ENCODE results near the gene RBBP5. TPM values are rescaled to one million over a fixed set of nuclear protein-coding genes. Genes with fewer than 3 reads are reported as not detected.

Gene RBBP5
- total RNA-seq, 1 donor from 2014 or later: 23.4 TPM

DNA sequence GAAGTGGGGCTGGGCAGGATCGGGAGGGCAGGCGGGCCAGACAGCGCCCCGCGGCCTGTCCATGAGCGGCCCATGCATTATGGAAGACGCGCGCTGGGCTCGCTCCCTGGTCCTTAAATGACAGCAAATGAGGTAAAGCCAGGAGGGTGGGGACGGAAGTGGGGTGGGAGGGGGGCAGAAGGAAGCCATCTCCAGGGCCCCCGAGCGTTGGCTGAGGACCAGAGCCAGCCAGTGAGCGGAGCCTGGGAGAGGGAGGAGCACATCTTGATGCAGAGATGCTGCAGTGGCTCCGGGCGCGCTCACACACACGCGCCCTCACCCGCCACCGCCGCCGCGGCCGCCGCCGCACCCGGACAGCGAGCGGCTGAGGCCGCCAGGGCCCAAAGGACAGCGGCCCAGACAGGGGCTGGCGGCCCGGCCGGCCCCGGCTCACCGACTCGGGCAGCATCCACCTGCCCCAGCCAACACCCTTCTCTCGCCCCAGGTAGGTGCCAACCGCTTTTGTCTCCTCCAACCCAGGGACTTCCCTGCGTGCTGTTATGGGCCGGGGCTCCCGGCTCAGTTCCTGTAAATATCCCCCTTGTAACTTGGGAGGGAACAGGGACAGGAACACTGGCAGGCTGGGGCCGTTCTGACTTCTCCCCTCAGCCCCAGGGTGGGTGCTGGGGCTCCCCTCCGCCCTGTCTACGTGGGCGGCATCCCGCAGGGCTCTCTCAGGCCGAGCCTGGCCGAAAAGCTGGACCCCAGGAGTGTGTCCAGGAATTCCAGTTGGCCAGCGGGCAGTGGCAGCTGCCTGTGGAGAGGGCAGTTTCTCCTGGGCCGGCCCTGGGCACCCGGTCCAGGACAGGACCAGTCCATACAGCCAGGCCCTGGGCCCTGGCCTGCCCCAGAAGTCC, 78.6 kb downstream of the RBBP5 start, which contains the start of gene CNTN2:
CNTN2 (plus strand) TSS at position 302 of the 896 bp plus-strand sequence. CDS start 9,974 bp downstream, outside the sequence.
- no peaks in the 10 kb centered on the region for H3K36me3 ChIP-seq (ENCODE audit: control insufficient read depth, insufficient read depth, low read length)
- H3K27me3 ChIP-seq (ENCODE audit: control insufficient read depth, insufficient read depth, low read length): peaks cover 38% of the 10 kb centered on the region
- no peak for DNase-seq (ENCODE audit: low read depth)
- TF ChIP-seq, protein P1, sequence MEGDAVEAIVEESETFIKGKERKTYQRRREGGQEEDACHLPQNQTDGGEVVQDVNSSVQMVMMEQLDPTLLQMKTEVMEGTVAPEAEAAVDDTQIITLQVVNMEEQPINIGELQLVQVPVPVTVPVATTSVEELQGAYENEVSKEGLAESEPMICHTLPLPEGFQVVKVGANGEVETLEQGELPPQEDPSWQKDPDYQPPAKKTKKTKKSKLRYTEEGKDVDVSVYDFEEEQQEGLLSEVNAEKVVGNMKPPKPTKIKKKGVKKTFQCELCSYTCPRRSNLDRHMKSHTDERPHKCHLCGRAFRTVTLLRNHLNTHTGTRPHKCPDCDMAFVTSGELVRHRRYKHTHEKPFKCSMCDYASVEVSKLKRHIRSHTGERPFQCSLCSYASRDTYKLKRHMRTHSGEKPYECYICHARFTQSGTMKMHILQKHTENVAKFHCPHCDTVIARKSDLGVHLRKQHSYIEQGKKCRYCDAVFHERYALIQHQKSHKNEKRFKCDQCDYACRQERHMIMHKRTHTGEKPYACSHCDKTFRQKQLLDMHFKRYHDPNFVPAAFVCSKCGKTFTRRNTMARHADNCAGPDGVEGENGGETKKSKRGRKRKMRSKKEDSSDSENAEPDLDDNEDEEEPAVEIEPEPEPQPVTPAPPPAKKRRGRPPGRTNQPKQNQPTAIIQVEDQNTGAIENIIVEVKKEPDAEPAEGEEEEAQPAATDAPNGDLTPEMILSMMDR (IDR thresholded peaks at IDR 0.05; ENCODE audit: insufficient read depth, low read length, severe bottlenecking): no peak
- FAIRE-seq: no peak
- H3K4me3 ChIP-seq (ENCODE audit: low read depth, low read length): no peak within 1 kb of the TSS

DNA sequence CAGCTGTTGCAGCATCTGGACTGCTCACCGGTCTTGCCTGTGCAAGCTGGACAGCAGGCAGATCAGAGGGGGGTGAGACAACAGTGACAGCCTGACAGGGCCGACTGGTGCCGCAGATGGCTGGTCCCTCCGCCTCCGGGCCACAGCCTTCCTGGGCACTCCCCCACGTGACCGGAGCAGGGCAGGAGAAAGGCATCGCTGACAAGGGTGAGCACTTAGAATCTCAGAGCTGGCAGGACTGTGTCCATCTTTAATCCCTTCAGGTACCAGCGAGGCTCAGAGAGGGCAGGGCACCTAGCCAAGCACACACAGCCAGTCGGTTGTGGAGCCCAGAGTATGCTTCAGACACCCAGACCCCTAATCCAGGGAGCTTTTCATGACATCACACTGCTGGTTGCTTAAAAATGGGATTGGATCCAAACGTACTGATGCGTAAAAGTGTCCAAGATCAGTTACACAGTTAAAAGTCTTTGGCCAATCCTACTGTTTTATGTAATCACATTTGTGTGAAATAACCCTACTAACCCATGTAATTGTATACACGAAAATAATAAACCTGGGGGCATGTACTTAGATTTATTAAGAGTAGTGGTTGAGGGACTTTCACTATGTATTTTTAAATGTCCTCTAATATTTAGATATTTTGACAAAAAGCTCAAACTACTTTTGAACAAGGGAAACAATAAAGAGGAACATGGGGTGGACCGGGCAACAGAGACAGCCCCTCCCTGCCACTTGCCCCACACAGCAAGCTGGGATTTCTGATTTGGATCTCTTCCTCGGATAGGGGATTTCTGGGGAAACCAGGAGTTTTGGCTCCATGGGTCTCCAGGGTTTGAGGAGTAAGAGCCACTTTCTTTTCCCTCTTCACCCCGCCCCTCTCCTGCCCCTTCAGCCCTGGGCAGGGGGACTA, 79.5 kb downstream of the RBBP5 start:
- H3K4me3 ChIP-seq (ENCODE audit: low read depth, low read length): no peak overlapping the region
- no peak for DNase-seq (ENCODE audit: low read depth)
- TF ChIP-seq, protein P1 (IDR thresholded peaks at IDR 0.05; ENCODE audit: insufficient read depth, low read length, severe bottlenecking): no peak
- H3K27me3 ChIP-seq (ENCODE audit: control insufficient read depth, insufficient read depth, low read length): peaks cover 38% of the 10 kb centered on the region
- H3K36me3 ChIP-seq (ENCODE audit: control insufficient read depth, insufficient read depth, low read length): no peaks in the 10 kb centered on the region
- no peak for FAIRE-seq

DNA sequence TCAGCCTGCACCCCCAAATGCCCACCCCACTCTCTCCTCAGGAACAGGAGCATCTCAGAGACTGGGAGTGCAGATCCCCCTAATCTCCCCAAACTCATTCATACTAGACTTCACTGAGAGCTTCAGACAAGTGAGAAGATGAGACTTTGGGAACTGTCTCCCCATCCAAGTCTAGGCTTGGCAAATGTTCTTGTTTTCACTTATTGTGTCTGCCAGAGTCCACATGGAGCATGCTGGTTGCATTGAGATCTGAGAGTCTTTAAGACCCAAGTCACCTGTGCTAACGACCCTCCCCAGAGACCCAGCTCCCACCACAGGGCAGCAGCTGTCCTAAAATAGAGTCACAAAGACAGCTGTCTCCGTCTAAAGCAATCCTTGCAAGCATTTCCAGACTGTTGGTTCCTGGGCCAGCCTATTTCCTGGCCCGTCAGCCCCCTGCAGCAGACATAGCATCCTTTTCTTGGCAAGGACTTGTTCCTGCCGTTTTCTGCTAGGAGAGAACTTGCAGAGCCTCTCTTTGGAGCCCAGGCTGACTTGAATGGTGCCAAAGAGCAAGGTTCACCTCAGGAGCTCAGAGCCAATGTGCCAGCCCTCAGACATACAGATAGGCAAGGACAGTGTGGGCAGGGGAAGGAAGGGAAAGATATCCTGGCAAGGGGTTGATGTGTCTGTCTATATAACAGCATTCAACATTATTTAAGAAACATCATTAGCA, 80.6 kb downstream of the RBBP5 start:
- no peak overlapping the region for H3K4me3 ChIP-seq (ENCODE audit: low read depth, low read length)
- FAIRE-seq: no peak
- DNase-seq (ENCODE audit: low read depth): no peak
- no peaks in the 10 kb centered on the region for H3K36me3 ChIP-seq (ENCODE audit: control insufficient read depth, insufficient read depth, low read length)
- TF ChIP-seq, protein P1 (IDR thresholded peaks at IDR 0.05; ENCODE audit: insufficient read depth, low read length, severe bottlenecking): no peak
- peaks cover 33% of the 10 kb centered on the region for H3K27me3 ChIP-seq (ENCODE audit: control insufficient read depth, insufficient read depth, low read length)

DNA sequence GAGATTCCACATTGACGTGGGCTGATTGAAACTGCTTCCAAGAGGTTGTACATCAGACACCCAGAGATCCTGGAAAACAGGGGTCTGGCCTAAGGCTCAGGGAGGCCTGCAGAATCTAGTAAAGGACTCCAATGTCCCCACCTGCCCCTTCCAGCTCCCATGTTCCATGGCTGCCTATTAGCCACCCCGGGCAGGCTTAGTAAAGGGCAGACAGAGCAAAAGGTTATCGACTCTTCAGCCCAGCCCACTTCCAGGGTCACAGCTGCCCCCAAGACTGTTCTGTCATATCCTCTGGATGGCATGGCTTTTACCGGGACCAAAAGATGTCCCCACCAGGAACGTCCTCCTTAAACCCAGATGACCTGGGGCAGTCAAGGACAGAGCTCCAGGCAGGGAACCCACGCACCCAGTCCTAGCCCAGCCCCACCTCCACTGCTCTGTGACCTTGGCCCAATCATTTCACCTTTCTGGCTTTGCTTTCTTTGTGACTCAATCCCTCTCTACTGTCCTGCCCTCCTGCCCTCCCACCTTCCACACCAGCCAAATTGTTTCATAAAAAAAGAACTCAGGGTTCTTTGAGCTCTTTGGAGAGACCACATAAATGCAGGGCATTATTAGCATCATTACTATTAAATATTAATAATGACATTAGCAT, 83.5 kb downstream of the RBBP5 start:
- TF ChIP-seq, protein P1 (IDR thresholded peaks at IDR 0.05; ENCODE audit: insufficient read depth, low read length, severe bottlenecking): no peak
- Histone ChIP-seq H3K27me3 (ENCODE audit: control insufficient read depth, insufficient read depth, low read length) (peaks cover 13% of the 10 kb centered on the region), H3K36me3 (ENCODE audit: control insufficient read depth, insufficient read depth, low read length) (no peaks in the 10 kb centered on the region), H3K4me3 (ENCODE audit: low read depth, low read length) (no peak overlapping the region)
- no peak for DNase-seq (ENCODE audit: low read depth)
- no peak for FAIRE-seq

DNA sequence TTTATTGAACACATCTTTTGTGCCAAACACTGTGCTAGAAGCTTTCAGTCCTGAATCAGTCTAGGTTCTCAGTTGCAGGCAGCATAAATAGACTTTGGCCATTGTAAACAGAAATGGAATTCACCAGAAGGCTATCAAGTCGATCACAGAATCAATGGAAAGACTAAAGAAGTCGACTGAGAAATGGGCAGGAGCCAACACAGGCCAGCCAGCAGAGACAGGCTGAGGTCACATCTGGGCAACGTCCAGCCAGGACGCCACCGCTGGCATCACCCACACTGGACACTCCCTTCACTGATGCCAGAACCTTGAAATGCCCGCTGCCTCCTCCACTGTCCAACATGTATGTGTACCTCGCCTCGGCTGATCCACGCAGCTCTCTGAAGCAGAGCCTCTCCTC, 84.2 kb downstream of the RBBP5 start:
- no peak for FAIRE-seq
- TF ChIP-seq, protein P1 (IDR thresholded peaks at IDR 0.05; ENCODE audit: insufficient read depth, low read length, severe bottlenecking): no peak

More for the DNA sequence above, 84.2 kb downstream of the RBBP5 start:
- Histone ChIP-seq H3K4me3 (ENCODE audit: low read depth, low read length) (no peak overlapping the region), H3K36me3 (ENCODE audit: control insufficient read depth, insufficient read depth, low read length) (no peaks in the 10 kb centered on the region), H3K27me3 (ENCODE audit: control insufficient read depth, insufficient read depth, low read length) (peaks cover 13% of the 10 kb centered on the region)
- no peak for DNase-seq (ENCODE audit: low read depth)

Measured in bronchial epithelial cell (primary cell).